Renal cortex interstitium (tissue), 11 donors: ENCODE measurements around the gene DNAJB14. TPM values are rescaled to one million over a fixed set of nuclear protein-coding genes. Genes with fewer than 3 reads are reported as not detected.

ENCODE experiments used
- DNase-seq, 11 donors: peaks; one replicate each; pipeline ENCODE4 v3.0.0-alpha.2; 2013; ENCODE audit warnings: low read depth in 9 of 11, low spot score in 4 of 11; ENCODE audit errors: extremely low read depth in 1 of 11
- polyA plus RNA-seq, 3 donors: library from polyadenylated mRNA; unstranded; fragments of 120-200 nt; gene quantifications; one replicate each; pipeline ENCODE4 v1.2.1, GENCODE V29; 2013; ENCODE audit not compliant: insufficient read length in 3 of 3

DNAJB14 gene
- polyA plus RNA-seq, 3 donors: 29.9 to 39.9 (median 39.3) TPM

DNA sequence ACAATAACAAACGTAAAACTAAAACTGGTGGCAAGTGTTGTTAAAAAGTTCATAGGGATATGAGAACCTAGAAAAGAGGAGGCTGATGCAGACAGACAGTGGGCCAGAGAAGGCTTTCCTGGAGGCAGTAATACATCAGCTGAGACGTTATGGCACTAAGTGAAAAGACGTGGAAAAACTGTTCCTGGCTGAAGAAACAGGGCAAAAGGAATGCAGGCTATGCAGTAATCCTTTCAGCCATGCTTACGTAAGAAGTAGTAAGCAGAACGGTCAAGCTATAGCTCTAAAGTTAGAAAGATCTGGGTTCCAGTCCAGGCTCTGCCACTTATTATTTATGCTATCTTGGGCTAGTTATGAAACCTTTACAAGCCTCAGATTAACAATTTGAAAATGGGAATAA, 58.6 kb downstream of the DNAJB14 start:
- DNase-seq: no peak

DNA sequence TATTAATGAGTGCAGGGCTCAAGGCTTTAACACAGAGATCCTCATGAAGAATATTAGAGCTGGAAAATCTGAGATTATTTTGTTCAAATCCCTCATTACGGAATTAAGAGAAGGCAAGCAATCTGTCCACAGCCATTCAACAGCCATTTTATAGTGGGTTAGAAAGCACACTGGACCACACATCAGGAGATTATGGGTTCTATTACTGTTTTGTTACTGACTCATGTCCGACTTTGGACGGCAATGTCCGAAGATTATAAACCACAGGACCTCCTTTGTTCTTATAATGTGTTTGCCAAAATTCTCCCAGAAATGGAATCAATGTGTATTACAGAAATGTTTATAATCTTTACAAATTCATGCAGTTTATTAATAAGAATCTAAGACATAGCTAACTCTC, 60.3 kb downstream of the DNAJB14 start:
- DNase-seq: no peak

DNA sequence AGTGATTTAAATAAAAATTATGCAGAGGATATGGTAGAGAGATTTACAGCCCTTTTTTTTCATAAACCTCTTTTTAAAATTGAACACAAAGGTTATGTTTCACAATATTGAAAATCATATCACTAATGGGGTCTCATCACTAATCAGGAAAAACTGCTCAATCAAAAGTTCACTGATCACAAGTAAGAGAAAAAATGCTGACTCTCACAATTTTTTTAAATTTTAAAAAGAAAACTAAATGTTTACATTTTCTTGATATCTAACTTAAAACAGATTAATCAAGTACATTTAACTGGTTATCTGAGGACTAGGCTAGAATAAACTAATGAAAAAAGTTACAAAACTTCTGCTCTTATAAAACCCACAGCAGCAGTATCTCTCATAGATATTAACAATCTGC, 60.7 kb downstream of the DNAJB14 start:
- no peak for DNase-seq

DNA sequence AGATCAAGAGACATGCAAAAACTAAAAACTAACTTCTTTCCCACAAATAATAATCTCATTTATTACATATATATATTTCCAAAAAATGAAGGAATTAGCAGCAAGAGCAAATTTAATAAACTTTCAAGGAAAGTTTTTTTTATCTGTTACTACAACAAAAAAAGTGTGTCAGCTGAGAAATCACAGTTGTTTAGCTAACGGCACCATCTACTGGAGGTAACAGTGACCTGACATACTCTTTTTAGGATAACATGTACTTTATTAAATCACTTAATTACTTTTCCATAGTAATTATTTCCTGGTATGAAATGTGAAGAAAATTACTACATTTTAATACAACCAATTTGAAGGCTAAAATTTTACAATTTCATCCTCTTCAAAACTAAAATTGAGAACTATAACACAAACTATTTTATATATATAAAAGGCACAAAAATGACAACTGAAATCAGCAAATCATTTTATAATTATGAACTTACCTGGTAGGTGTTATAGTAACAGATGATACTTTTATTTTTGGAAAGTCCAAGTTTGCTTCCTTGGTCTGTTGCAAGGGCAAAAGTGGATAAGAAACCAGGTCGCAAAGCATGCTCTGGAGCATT, 61.3 kb downstream of the DNAJB14 start:
- peak in 2 of 11 donors; percentile 8 to 19 for DNase-seq

DNA sequence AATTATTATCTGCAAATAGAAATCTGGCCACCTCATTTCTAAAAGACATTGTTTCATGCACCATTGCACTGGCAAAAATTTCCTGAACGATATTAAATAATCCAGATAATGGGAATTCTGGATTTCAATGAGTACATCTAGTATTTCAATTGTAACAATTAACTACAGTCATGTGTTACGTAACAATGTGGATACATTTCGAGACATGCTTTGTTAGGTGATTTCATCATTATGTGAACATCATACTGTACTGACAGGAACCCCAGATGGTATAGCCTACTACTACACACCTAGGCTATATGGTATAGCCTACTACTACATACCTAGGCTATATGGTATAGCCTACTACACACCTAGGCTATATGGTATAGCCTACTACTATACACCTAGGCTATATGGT, 67.0 kb downstream of the DNAJB14 start:
- DNase-seq: no peak

DNA sequence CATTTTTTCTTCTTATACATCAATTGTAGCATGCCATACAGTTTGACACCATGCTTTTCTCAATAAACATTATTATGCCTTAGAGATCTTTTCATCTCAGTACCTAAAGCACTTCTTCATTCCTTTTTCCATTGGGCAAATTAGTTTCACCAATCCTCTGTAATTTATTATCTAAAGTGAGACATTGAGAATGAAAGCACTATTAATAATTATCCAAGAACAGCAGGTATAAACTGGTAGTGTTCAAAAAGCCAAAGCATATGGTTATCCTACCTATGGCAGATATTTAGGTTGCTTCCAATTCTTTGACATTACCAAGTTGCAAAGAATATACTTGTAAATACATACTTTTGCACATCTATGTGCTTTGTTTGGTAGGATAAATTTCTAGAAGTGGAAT, 67.8 kb downstream of the DNAJB14 start:
- DNase-seq: no peak

DNA sequence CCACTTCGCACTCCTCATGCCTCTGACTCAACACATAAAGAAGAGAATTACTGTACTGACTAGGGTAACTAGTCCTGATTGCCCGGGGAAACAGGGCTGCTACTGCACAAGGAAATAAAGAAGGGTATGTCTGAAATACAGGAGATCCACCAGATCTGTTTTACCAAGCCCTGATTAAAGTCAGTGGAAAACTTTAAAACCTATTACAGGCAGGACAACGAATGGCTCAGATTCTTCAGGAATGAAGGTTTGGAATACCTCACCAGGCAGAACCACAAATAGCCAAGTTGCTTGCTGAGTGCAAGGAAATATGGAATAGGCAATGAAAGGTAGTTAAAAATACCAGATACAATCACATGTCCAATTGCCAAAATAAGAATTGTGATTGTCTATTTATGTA, 69.5 kb downstream of the DNAJB14 start:
- no peak for DNase-seq

DNA sequence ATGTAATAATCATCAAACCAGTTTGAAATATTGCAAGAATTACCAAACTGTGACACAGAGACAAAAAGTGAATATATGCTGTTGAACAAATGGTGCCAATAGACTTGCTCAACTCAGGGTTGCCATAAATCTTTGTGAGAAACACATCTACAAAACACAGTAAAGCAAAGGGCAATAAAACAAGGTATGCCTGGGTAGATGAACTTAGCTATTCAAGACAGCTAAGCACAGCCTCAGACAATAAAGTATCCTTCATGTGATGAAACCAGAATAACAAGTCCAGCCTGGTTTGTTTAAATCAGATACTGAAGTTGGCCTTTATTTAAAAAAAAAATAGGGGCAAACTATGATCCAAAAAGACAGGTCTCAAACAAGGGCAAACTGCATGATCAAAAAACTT, 71.3 kb downstream of the DNAJB14 start:
- DNase-seq: no peak

DNA sequence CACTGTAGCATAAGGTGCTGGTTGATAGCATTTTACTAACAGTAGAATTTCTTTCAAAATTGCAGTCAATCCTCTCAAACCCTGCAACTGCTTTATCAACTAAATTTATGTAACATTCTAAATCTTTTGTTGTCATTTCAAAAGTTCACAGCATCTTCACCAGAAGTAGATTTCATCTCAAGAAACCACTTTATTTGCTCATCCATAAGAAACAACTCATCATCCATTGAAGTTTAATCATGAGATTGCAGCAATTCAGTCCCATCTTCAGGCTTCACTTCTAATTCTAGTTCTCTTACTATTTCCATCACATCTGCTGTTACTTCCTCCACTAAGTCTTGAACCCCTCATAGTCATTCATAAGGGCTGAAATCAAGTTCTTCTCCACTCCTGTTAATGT, 73.8 kb downstream of the DNAJB14 start:
- no peak for DNase-seq

DNA sequence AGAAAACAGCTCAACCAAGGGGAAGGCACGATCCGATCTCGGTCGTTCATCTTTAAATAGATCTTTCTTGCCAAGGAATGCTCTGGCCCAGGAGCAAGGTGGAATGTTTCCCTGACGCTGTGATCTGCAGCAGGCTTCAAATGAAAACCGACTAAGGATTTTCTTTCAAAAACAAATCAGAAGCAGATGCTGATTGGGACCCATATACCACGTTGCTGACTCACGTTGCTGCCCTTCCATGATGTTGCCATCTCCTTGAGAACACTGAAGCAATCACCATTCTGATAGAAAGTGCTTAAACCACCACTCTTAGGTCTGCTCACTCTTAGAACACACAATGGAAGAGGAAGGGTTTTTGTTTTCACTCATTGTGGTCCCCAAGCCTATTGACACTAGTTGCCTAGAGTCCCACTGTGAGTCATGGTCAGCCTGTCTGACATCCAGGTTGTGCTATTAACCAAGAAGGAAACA, 78.3 kb downstream of the DNAJB14 start:
- no peak for DNase-seq

DNA sequence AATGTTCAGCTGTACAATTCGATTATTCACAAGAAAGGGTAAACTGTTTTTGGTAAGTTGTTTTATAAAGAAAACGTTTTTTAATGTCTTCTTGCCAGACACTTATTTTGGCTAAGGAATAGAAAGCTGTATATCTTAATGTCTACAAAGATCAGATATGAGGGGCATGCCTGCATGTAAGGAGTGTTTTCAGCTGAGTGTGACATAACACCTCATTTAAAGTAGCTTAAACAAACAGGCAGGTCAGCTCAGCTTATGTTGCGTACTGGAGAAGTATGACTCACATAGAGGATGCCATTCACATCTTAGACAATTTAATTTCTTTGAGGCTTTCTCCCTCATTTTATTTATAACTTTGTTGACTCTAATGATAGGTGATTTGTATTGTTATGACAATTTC, 82.6 kb downstream of the DNAJB14 start:
- no peak for DNase-seq

DNA sequence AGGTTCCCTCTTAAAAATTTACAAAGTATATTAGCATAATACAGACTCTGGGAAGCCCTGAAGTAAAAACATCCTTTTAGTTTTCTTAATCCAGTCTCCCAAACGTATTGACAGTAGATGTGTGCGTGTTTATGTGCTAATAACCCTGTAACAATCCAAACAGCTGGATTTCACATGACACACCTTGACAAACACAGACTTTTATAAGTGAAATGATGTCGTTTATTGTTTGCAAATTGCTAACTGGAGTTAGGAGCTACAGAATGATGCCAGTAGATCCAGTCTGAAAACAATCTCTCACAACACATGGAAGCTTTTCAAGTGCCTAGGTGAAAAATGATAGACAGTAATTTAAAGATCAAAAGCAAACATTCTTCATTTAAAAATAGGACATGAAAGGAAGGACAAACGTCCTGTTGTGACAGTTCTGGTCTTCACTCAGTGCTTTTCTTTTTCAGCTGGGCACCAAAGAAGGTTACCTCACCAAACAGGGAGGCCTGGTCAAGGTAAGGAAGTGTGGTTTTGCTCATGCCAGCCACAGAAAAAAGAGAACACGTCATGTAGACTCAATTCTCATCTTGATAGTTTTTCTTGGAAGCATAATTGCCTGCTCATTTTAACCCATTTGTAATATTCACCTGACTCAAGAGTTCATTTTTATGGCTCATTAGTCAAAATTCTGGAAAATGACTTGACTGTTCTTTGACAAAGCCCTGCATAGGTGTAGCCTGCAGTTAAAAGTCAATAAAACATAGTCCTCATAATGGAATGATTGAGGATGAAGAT, 85.1 kb downstream of the DNAJB14 start:
- no peak for DNase-seq

DNA sequence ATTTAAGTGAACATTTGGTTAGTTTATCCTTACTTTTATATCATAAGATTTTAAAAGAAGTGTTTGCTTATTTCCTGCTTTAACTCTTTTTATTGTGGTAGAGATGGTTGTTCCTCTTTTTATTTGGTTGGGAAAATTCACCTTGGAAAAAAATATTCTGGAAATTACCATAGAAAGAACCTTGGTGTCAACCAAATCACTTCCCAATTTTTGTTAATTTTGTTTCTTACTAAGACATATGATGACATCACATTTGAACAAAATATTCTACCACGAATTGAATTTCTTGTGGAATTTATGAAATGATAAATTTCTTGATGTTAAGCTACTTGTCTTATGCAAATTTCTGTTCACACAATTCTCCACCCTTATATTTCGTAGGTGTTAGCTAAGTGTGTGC, 85.9 kb downstream of the DNAJB14 start:
- DNase-seq: no peak

DNA sequence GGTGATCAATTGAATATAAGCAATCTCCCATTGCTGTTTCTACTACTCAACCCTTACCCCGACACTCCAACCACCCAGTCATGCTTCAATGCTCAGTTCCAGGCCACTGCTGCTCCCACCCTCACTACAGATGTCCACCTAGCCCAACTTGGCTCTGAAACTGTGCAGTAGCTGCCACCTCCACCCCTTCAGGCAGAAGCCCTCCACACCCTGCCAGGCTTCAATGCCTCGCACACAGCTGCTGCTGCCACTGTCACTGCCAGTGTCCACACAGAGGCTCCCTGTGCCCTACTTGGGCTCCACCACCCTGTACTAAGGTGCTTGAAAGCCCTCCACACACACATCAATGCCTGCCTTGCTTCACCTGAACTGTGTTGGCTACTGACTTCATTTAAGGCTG, 86.8 kb downstream of the DNAJB14 start:
- DNase-seq: no peak

DNA sequence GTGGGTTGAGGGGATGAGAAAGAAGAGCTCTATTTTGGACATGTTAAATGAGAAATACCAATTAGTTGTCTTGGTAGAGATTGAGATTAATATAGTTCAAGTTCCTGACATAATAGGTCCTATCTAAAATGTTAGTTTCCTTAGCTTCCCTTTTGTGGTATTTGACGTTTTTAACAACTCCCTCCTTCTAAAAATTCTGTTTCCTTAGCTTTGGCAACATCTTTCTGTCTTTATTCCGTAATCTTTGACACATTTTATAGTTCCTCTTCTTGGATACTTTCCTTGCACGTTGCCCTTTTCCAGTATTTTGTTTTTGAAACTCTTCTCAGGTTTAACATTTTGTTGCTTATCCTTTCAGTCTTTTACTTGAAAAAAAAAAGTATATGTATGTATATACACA, 89.1 kb downstream of the DNAJB14 start:
- no peak for DNase-seq

DNA sequence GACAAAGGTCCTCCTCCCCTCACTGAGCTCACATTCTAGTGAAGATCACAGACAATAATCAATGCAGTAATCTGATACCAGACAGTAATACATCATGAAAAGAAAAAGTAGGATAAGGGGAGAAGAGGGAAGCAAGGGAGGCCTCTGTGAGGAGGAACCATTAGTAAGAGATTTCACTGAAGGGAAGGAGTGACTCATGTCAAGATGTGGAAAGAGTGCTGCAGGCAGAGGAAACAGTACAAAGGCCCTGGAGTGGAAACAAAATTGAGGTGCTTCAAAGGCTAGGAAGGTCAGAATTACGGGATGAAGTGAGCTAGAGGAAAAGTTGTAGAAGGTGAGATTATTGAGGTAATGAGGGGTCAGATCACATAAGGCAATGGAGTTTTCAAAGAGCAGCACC, 90.3 kb downstream of the DNAJB14 start:
- DNase-seq: no peak

DNA sequence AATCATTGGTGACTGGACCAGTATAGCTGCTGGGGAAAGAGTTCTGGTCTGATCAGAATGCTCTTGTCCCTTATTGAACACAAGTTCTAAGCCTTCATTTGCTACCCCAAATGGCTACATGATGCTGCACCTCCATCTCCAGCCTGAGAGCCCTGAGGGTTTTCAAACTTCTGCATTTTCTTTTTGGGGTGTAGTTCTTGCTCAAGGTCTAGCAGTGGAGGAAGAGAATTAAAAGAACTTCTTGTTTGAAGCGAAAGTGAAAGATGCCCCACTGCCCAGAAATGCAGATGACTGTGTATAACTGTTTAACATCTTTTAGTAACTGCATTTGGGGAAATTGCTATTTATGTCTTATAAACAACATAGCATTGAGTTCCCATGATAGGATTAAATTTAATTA, 90.7 kb downstream of the DNAJB14 start:
- DNase-seq: no peak

DNA sequence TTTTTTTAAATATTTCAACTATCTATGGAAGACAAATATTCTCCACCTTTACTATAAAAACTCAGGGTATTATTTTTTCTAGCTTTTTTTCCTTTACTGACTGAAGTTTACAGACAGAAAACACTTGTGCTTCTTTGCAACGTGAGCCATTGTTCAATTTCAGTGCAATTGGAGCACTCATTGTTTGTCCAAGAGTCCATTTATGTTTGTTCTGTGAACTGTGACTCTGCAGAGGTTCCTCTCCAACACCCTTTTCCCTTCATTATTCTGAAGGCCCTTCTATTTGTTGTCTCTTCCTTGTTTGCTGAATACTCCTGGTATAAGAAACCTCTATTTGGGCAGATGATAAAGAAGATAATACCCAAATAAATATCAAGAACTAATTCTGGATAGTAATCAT, 92.4 kb downstream of the DNAJB14 start:
- DNase-seq: no peak

DNA sequence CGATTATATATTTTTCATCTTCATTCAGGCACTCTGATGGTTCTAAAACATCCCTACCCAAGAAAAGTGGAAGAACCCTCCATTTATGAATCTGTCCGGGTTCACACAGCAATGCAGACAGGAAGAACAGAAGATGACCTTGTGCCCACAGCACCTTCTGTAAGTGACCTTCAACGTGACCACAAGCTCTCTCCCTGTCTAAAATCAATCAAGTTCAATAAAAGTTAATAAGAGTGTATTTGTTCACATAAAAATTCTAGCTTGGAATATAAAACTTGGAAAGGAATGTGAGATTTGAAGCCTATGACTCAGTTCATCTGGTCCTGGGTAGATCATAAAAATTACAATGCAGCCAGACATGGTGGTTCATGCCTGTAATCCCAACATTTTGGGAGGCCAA, 93.2 kb downstream of the DNAJB14 start:
- DNase-seq: no peak

DNA sequence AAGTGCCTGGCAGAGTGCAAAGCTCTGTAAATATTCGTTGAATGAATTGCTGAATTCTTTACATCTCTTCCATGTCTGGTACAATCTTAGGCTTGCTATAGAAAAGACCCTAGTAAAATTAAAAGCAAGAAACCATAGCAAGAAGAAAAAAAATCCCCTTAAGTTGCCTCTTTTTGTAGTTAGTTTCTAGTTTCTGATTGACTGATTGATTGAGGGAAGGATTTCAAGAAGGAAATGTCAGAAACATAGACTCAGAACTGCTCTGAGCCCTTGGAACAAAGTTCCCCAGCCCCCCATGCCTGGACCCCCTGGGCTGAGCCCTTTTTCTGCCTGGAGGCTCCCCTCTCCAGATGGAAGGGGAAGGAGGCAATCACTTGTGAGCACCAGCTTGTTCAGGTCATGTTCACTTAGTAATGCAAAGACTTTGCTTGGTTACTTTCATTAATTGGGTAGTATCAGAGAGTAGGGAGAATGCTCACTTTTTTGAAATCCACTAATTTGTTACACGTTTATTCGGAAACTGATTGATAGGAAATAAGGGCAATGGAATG, 94.1 kb downstream of the DNAJB14 start:
- DNase-seq: no peak

DNA sequence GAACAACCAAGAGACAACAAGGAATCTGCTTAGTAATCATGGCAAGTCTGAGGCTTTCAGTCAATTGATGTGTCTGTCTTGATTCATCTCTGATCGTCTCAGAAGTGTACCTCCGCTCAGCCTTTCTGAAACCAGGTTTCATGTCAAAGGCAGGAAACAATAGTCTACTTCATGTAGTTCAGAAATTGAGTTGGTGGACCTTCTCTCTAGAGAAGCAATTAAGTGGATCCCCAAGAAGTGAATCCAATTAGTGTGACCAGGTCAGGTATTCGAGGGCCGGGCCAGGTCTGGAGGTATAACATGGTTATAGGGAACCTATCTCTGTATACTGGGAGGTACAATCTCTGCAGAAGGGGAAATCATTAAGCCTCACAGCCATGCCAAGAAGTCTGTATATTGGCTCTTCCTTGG, 97.8 kb downstream of the DNAJB14 start:
- DNase-seq: no peak
